ENCODE measurements around the gene BMP6. TPM values are rescaled to one million over a fixed set of nuclear protein-coding genes. Genes with fewer than 3 reads are reported as not detected.

The BMP6 gene
- total and polyA plus RNA-seq, 7 donors: 0.64 to 5.3 (median 2.2) TPM; not detected in 2

GRCh38 chr6:7899101-7899888 is 173.4 kb downstream of the BMP6 start:
- Histone ChIP-seq H3K27ac (no peak overlapping the region), H3K36me3 (peaks cover 14 to 96% (median 50%) of the 10 kb centered on the region in 4 donors)
- TF ChIP-seq POLR2A (IDR thresholded peaks at IDR 0.05): no peak
- TF ChIP-seq CTCF (IDR thresholded peaks at IDR 0.05): peak in 1 of 4 experiments; percentile 11

GRCh38 chr6:7899889-7900213 is 174.0 kb downstream of the BMP6 start:
- H3K4me1 ChIP-seq: no peaks in the 10 kb centered on the region
- no peak for DNase-seq
- no peak overlapping the region for H3K27ac ChIP-seq
- H3K27me3 ChIP-seq: no peaks in the 10 kb centered on the region
- TF ChIP-seq POLR2A (IDR thresholded peaks at IDR 0.05) (no peak), POLR2AphosphoS5 (IDR thresholded peaks at IDR 0.05) (no peak), EP300 (IDR thresholded peaks at IDR 0.05) (no peak), CTCF (IDR thresholded peaks at IDR 0.05) (no peak)
- intact Hi-C loops (cut with DNase I): no loop called here
- H3K4me3 ChIP-seq: no peak overlapping the region
- 64 to 81% methylated on average over 4 of the region's 4 CpGs for WGBS, 2 donors
- no peaks in the 10 kb centered on the region for H3K9me3 ChIP-seq
- H3K36me3 ChIP-seq: peaks cover 11 to 94% (median 50%) of the 10 kb centered on the region in 4 donors

More at GRCh38 chr6:7899101-7899888, 173.4 kb downstream of the BMP6 start:
- no peaks in the 10 kb centered on the region for H3K4me1 ChIP-seq
- H3K27me3 ChIP-seq: no peaks in the 10 kb centered on the region
- H3K9me3 ChIP-seq: no peaks in the 10 kb centered on the region
- no peak for DNase-seq
- 34 to 75% methylated on average over 5 of the region's 5 CpGs for WGBS, 2 donors
- no peak overlapping the region for H3K4me3 ChIP-seq
- intact Hi-C loops (cut with DNase I): no loop called here

- Histone ChIP-seq H3K4me3 (no peak overlapping the region), H3K4me1 (no peaks in the 10 kb centered on the region), H3K9me3 (no peaks in the 10 kb centered on the region), H3K36me3 (peaks cover 6 to 87% (median 42%) of the 10 kb centered on the region in 4 donors), H3K27ac (no peak overlapping the region), H3K27me3 (no peaks in the 10 kb centered on the region)
- no peak for DNase-seq
- no peak for TF ChIP-seq EP300 (IDR thresholded peaks at IDR 0.05)
- TF ChIP-seq CTCF (IDR thresholded peaks at IDR 0.05): no peak
- TF ChIP-seq POLR2A (IDR thresholded peaks at IDR 0.05): no peak
- TF ChIP-seq POLR2AphosphoS5 (IDR thresholded peaks at IDR 0.05): no peak
- 83 to 86% methylated on average over 2 of the region's 2 CpGs for WGBS, 2 donors
- intact Hi-C loops (cut with DNase I): no loop called here
These were observed 174.7 kb downstream of the BMP6 start for GRCh38 chr6:7900621-7901020.

- TF ChIP-seq EP300 (IDR thresholded peaks at IDR 0.05) (no peak), CTCF (IDR thresholded peaks at IDR 0.05) (no peak), POLR2A (IDR thresholded peaks at IDR 0.05) (no peak), POLR2AphosphoS5 (IDR thresholded peaks at IDR 0.05) (no peak)
- DNase-seq: no peak
- Histone ChIP-seq H3K27ac (no peak overlapping the region), H3K36me3 (peaks cover 6 to 82% (median 40%) of the 10 kb centered on the region in 4 donors), H3K27me3 (no peaks in the 10 kb centered on the region), H3K4me3 (no peak overlapping the region), H3K9me3 (no peaks in the 10 kb centered on the region), H3K4me1 (no peaks in the 10 kb centered on the region)
- intact Hi-C loops (cut with DNase I): no loop called here
- 23 to 76% methylated on average over 9 of the region's 9 CpGs for WGBS, 2 donors
These were observed 175.2 kb downstream of the BMP6 start for GRCh38 chr6:7901056-7901455.

- 67 to 84% methylated on average over 4 of the region's 4 CpGs for whole genome bisulfite sequencing, 2 donors
- DNase-seq: no peak
- H3K4me3 ChIP-seq: no peak overlapping the region
- H3K4me1 ChIP-seq: no peaks in the 10 kb centered on the region
- H3K27ac ChIP-seq: no peak overlapping the region
- H3K36me3 ChIP-seq: peaks cover 6 to 75% (median 39%) of the 10 kb centered on the region in 4 donors
- TF ChIP-seq POLR2AphosphoS5 (IDR thresholded peaks at IDR 0.05) (no peak), CTCF (IDR thresholded peaks at IDR 0.05) (no peak)
- H3K27me3 ChIP-seq: no peaks in the 10 kb centered on the region
- H3K9me3 ChIP-seq: no peaks in the 10 kb centered on the region
- intact Hi-C loops (cut with DNase I): no loop called here
These were observed 175.9 kb downstream of the BMP6 start for GRCh38 chr6:7901780-7902179.

Measured in sigmoid colon (tissue), 7 donors.